ENCODE data around the gene FUT7. TPM values are rescaled to one million over a fixed set of nuclear protein-coding genes. Genes with fewer than 3 reads are reported as not detected.

Gene FUT7
- total and polyA plus RNA-seq, 2 donors from 2014 or later = 0.60 TPM; not detected in 1

DNA sequence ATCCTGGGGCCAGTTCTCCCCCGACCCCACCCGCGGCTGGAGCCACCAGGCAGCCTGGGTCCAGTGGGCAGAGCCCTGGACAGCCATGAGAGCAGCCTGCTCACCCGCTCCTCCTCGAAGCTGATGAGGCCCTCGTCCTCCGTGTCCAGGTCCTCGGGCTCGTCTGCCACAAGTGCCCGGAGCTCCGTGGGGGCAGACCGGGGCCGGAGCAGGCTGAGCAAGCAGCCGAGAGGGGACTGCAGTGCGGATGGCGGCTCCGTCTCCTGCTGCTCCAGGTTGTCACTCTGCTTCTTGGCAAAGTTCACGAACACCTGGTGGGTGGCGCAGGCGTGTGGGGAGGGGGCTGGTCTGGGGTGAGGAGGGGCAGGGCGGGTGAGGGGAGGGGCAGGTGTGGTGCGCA lies 23.6 kb downstream of the FUT7 start:
- no peak for DNase-seq

DNA sequence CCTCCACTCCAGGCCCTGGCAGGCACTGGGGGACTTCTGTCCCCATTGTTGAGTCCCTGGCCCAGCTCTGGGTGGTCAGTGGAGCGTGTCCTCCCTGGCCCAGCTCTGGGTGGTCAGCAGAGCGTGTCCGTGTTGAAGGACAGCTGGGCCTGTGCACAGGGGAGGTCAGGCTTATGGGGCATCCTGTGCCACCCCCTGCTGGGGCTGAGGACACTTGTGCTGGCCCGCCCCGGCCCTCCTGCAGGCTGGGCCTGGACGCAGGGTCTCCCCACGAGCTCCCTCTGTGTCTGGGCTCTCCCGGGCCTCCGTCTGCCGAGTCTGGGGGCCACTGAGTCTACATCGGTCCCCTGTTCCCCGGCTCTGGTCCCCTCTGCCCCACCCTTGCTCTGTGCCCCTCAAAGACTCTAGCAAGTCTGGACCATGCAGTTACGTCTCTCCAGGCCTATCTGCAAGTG lies 24.0 kb downstream of the FUT7 start:
- Histone ChIP-seq H3K27me3 (ENCODE audit: control insufficient read depth, insufficient read depth, low read length) (no peaks in the 10 kb centered on the region), H3K9ac (ENCODE audit: low read length in 3 of 3) (no peak overlapping the region), H3K4me1 (ENCODE audit: control insufficient read depth in 2 of 3, insufficient read depth in 2 of 3, low read depth in 1 of 3, low read length in 3 of 3) (peaks cover 0 to 4% (median 0%) of the 10 kb centered on the region in 3 donors), H3K27ac (ENCODE audit: low read depth in 2 of 2, low read length in 2 of 2) (no peak overlapping the region), H3K4me3 (ENCODE audit: low read length in 3 of 3) (no peak overlapping the region), H3K36me3 (ENCODE audit: control insufficient read depth in 2 of 3, insufficient read depth in 3 of 3, low read length in 3 of 3) (no peaks in the 10 kb centered on the region), H3K9me3 (ENCODE audit: control insufficient read depth in 2 of 3, insufficient read depth in 1 of 3, low read length in 3 of 3) (no peaks in the 10 kb centered on the region)
- FAIRE-seq (no peak), DNase-seq (peak in 4 of 5 donors; percentile 46 to 76 (median 70))
- intact Hi-C loops (cut with DNase I) = no loop called here
- TF ChIP-seq, protein P1, sequence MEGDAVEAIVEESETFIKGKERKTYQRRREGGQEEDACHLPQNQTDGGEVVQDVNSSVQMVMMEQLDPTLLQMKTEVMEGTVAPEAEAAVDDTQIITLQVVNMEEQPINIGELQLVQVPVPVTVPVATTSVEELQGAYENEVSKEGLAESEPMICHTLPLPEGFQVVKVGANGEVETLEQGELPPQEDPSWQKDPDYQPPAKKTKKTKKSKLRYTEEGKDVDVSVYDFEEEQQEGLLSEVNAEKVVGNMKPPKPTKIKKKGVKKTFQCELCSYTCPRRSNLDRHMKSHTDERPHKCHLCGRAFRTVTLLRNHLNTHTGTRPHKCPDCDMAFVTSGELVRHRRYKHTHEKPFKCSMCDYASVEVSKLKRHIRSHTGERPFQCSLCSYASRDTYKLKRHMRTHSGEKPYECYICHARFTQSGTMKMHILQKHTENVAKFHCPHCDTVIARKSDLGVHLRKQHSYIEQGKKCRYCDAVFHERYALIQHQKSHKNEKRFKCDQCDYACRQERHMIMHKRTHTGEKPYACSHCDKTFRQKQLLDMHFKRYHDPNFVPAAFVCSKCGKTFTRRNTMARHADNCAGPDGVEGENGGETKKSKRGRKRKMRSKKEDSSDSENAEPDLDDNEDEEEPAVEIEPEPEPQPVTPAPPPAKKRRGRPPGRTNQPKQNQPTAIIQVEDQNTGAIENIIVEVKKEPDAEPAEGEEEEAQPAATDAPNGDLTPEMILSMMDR (IDR thresholded peaks at IDR 0.05; ENCODE audit: borderline replicate concordance, extremely low read depth, insufficient read depth) = no peak

More for the DNA sequence above, 23.6 kb downstream of the FUT7 start:
- no peak for FAIRE-seq
- intact Hi-C loops (cut with DNase I) = no loop called here
- Histone ChIP-seq H3K9ac (ENCODE audit: low read length in 3 of 3) (no peak overlapping the region), H3K4me1 (ENCODE audit: control insufficient read depth in 2 of 3, insufficient read depth in 2 of 3, low read depth in 1 of 3, low read length in 3 of 3) (peaks cover 0 to 4% (median 0%) of the 10 kb centered on the region in 3 donors), H3K9me3 (ENCODE audit: control insufficient read depth in 2 of 3, insufficient read depth in 1 of 3, low read length in 3 of 3) (no peaks in the 10 kb centered on the region), H3K27ac (ENCODE audit: low read depth in 2 of 2, low read length in 2 of 2) (no peak overlapping the region), H3K27me3 (ENCODE audit: control insufficient read depth, insufficient read depth, low read length) (no peaks in the 10 kb centered on the region), H3K36me3 (ENCODE audit: control insufficient read depth in 2 of 3, insufficient read depth in 3 of 3, low read length in 3 of 3) (no peaks in the 10 kb centered on the region), H3K4me3 (ENCODE audit: low read length in 3 of 3) (no peak overlapping the region)
- TF ChIP-seq, protein P1 (IDR thresholded peaks at IDR 0.05; ENCODE audit: borderline replicate concordance, extremely low read depth, insufficient read depth) = no peak

DNA sequence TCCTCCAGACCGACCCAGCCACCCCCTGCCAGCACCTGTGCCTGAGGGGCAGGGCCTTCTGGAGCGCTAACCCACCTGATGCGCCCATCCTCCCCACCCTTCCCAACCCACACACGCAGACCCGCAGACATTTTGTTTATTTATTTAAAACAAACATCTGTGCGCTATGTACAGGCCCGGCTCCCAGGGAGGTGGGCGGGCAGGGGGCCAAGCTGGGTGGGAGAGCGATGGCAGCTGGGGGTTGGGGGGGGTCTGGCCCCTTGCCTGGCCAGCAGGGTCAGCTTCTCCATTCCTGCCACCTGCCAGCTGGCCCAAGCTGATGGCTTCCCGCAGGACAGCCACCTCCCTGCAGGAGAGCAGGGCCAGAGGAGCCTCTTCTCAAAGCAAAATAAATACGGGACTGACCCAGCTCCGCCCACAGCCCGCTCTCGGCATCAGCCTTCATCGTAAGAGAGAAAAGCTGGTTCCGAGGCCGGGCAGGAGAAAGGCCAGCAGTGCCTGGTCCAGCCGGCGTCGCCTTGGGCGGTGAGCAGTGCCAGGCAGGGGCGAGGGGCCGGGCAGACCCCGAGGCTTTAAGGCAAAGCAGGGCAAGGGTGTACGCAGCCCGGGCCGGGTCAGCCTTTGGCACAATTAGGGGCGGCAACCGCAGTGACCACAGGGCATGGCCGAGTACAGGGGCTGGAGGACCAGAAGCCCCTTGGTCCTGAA lies 24.6 kb downstream of the FUT7 start:
- intact Hi-C loops (cut with DNase I) = no loop called here
- TF ChIP-seq, protein P1 (IDR thresholded peaks at IDR 0.05; ENCODE audit: borderline replicate concordance, extremely low read depth, insufficient read depth) = no peak
- Histone ChIP-seq H3K27me3 (ENCODE audit: control insufficient read depth, insufficient read depth, low read length) (no peaks in the 10 kb centered on the region), H3K9me3 (ENCODE audit: control insufficient read depth in 2 of 3, insufficient read depth in 1 of 3, low read length in 3 of 3) (no peaks in the 10 kb centered on the region), H3K9ac (ENCODE audit: low read length in 3 of 3) (no peak overlapping the region), H3K4me3 (ENCODE audit: low read length in 3 of 3) (no peak overlapping the region), H3K27ac (ENCODE audit: low read depth in 2 of 2, low read length in 2 of 2) (no peak overlapping the region), H3K4me1 (ENCODE audit: control insufficient read depth in 2 of 3, insufficient read depth in 2 of 3, low read depth in 1 of 3, low read length in 3 of 3) (peaks cover 0 to 4% (median 0%) of the 10 kb centered on the region in 3 donors), H3K36me3 (ENCODE audit: control insufficient read depth in 2 of 3, insufficient read depth in 3 of 3, low read length in 3 of 3) (no peaks in the 10 kb centered on the region)
- FAIRE-seq (no peak), DNase-seq (peak in 1 of 5 donors; percentile 42)
